ENCODE results near the gene LY86.

DNA sequence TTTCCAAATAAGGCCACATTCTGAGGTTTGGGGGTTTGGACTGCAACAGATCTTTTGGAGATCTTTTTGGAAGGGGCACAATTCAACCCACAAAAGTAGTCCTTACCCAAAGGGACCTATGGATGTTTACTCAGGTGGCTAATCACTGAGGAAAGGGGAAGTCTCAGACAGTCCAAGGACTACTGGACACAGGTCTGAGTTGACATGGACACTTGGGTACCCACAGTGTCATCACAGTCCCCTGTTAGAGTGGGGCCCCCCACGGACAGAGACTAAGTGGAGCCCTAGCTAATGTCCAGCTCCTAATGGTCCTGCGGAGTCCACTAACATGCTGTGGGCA lies 101.6 kb downstream of the LY86 start:
- TF ChIP-seq, protein P1, sequence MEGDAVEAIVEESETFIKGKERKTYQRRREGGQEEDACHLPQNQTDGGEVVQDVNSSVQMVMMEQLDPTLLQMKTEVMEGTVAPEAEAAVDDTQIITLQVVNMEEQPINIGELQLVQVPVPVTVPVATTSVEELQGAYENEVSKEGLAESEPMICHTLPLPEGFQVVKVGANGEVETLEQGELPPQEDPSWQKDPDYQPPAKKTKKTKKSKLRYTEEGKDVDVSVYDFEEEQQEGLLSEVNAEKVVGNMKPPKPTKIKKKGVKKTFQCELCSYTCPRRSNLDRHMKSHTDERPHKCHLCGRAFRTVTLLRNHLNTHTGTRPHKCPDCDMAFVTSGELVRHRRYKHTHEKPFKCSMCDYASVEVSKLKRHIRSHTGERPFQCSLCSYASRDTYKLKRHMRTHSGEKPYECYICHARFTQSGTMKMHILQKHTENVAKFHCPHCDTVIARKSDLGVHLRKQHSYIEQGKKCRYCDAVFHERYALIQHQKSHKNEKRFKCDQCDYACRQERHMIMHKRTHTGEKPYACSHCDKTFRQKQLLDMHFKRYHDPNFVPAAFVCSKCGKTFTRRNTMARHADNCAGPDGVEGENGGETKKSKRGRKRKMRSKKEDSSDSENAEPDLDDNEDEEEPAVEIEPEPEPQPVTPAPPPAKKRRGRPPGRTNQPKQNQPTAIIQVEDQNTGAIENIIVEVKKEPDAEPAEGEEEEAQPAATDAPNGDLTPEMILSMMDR (IDR thresholded peaks at IDR 0.05) = no peak
- TF ChIP-seq, protein P2, sequence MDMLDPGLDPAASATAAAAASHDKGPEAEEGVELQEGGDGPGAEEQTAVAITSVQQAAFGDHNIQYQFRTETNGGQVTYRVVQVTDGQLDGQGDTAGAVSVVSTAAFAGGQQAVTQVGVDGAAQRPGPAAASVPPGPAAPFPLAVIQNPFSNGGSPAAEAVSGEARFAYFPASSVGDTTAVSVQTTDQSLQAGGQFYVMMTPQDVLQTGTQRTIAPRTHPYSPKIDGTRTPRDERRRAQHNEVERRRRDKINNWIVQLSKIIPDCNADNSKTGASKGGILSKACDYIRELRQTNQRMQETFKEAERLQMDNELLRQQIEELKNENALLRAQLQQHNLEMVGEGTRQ (CRISPR knock-in tag; IDR thresholded peaks at IDR 0.05) = no peak
- TF ChIP-seq ZNF671 (CRISPR knock-in tag; IDR thresholded peaks at IDR 0.05) (no peak), ZNF121 (CRISPR knock-in tag; IDR thresholded peaks at IDR 0.05) (no peak), SP1 (CRISPR knock-in tag; conservative IDR thresholded peaks at IDR 0.05) (no peak)
- TF ChIP-seq, protein P3, sequence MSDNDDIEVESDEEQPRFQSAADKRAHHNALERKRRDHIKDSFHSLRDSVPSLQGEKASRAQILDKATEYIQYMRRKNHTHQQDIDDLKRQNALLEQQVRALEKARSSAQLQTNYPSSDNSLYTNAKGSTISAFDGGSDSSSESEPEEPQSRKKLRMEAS (CRISPR knock-in tag; IDR thresholded peaks at IDR 0.05) = no peak
- TF ChIP-seq, protein P4, sequence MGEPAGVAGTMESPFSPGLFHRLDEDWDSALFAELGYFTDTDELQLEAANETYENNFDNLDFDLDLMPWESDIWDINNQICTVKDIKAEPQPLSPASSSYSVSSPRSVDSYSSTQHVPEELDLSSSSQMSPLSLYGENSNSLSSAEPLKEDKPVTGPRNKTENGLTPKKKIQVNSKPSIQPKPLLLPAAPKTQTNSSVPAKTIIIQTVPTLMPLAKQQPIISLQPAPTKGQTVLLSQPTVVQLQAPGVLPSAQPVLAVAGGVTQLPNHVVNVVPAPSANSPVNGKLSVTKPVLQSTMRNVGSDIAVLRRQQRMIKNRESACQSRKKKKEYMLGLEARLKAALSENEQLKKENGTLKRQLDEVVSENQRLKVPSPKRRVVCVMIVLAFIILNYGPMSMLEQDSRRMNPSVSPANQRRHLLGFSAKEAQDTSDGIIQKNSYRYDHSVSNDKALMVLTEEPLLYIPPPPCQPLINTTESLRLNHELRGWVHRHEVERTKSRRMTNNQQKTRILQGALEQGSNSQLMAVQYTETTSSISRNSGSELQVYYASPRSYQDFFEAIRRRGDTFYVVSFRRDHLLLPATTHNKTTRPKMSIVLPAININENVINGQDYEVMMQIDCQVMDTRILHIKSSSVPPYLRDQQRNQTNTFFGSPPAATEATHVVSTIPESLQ (CRISPR knock-in tag; IDR thresholded peaks at IDR 0.05) = no peak

Measured in WTC11 (cell line).